HEK293T (cell line): ENCODE data around the gene LHCGR.

ENCODE experiments used
- ELF4 ChIP-seq: fragments of 450-650 bp; IDR thresholded peaks from 2 replicates; pipeline ENCODE4 v1.6.1; 2017; ENCODE audit warnings: antibody characterized with exemption
- FOXM1 ChIP-seq: fragments of 450-650 bp; IDR thresholded peaks from 2 replicates; pipeline ENCODE4 v1.6.1; 2017; ENCODE audit warnings: mild to moderate bottlenecking, borderline replicate concordance
- HDGF ChIP-seq: fragments of 450-650 bp; IDR thresholded peaks from 2 replicates; pipeline ENCODE4 v1.6.1; 2017; ENCODE audit warnings: antibody characterized with exemption, borderline replicate concordance
- L3MBTL2 ChIP-seq: fragments of 450-650 bp; conservative IDR thresholded peaks from 2 replicates; pipeline ENCODE4 v1.6.1; 2016; ENCODE audit warnings: mild to moderate bottlenecking
- NFRKB ChIP-seq: fragments of 450-650 bp; IDR thresholded peaks from 2 replicates; pipeline ENCODE4 v1.6.1; 2016; ENCODE audit warnings: mild to moderate bottlenecking, moderate library complexity
- TARDBP ChIP-seq: fragments of 450-650 bp; IDR thresholded peaks from 2 replicates; pipeline ENCODE4 v1.6.1; 2016

DNA sequence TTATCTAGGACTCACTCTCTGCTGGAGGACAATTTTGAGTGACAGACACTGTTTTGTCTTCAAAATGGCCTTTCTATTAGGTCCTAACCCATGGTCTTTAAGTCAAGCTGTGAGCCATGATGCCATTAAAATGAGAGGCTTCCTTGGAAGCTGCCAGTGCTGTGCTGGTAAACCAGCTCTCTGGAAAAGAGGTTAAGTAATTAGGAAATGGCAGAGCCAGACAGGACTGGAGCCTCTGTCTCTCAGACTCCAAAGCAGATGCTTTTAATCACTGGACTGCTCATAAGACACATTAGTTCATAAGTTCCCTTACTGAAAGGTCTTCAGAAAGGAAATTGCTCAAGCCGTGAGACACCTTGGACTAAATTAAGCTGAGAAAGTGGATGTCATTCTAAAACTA is 25.8 kb upstream of the LHCGR start:
- TF ChIP-seq FOXM1, result no peak
- TF ChIP-seq NFRKB, result no peak
- TF ChIP-seq TARDBP, result no peak
- TF ChIP-seq ELF4, result no peak
- TF ChIP-seq L3MBTL2, result no peak
- no peak for TF ChIP-seq HDGF
